RWPE2 (cell line): ENCODE measurements around the gene ACOXL.

Experiments used
- ATAC-seq: fragments of 200-7000 bp; cut with Tn5 transposase; 3 replicates; pipeline ENCODE4 v1.9.1; 2021; ENCODE audit warnings: low read depth
- DNase-seq: peaks from one replicate; pipeline ENCODE4 v3.0.0-alpha.2; 2020; ENCODE audit warnings: low spot score
- H3K27ac ChIP-seq: fragments of 450-650 bp; 2 replicates; pipeline ENCODE4 v1.5.1; 2017; ENCODE audit warnings: mild to moderate bottlenecking; ENCODE audit not compliant: poor library complexity, severe bottlenecking
- H3K27me3 ChIP-seq: fragments of 250-450 bp; sonication (Bioruptor Pico); 2 replicates; pipeline ENCODE4 v1.5.1; 2021; ENCODE audit warnings: mild to moderate bottlenecking, moderate library complexity; ENCODE audit not compliant: insufficient read depth, poor library complexity, severe bottlenecking
- H3K36me3 ChIP-seq: fragments of 250-450 bp; sonication (Bioruptor Pico); 2 replicates; pipeline ENCODE4 v1.5.1; 2020; ENCODE audit warnings: low read depth, mild to moderate bottlenecking, moderate library complexity
- H3K4me1 ChIP-seq: fragments of 250-450 bp; sonication (Bioruptor Pico); 2 replicates; pipeline ENCODE4 v1.5.1; 2021; ENCODE audit warnings: mild to moderate bottlenecking, moderate library complexity; ENCODE audit not compliant: insufficient read depth, poor library complexity, severe bottlenecking
- H3K4me3 ChIP-seq: fragments of 250-450 bp; sonication (Bioruptor Pico); 2 replicates; pipeline ENCODE4 v1.5.1; 2021; ENCODE audit warnings: mild to moderate bottlenecking, moderate library complexity; ENCODE audit not compliant: severe bottlenecking
- H3K9me3 ChIP-seq: fragments of 250-450 bp; sonication (Bioruptor Pico); 2 replicates; pipeline ENCODE4 v1.5.1; 2021; ENCODE audit warnings: mild to moderate bottlenecking, moderate library complexity; ENCODE audit not compliant: severe bottlenecking
- TF ChIP-seq, protein P1 (sequence below): fragments of 450-650 bp; IDR thresholded peaks from one replicate; pipeline ENCODE4 v1.5.1; 2017; ENCODE audit warnings: mild to moderate bottlenecking, moderate library complexity; ENCODE audit not compliant: poor library complexity, severe bottlenecking

The ACOXL gene

DNA sequence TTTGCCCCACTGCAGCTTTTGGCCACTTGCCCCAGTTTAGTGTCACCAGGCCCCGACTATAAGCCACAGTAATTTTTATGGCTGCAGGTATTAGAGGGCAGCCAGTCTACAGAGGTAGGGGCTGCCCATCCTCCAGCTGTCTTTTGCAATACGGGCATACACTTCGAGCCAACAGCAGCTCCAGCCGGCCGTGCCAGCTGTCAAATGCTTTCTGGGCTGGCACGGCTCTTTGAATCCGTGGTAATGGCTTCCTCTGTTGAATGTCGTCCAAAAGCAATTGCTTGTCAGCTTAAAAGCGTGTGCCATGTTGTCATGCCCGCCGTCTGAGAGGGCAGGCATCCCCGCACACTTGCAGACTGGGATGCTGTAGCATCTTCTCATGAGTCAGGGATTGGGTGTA lies 429.6 kb downstream of the ACOXL start:
- no peak for DNase-seq
- H3K4me1 ChIP-seq, result peaks cover 4% of the 10 kb centered on the region
- H3K36me3 ChIP-seq, result peaks cover 7% of the 10 kb centered on the region
- H3K9me3 ChIP-seq, result no peaks in the 10 kb centered on the region
- TF ChIP-seq, protein P1, sequence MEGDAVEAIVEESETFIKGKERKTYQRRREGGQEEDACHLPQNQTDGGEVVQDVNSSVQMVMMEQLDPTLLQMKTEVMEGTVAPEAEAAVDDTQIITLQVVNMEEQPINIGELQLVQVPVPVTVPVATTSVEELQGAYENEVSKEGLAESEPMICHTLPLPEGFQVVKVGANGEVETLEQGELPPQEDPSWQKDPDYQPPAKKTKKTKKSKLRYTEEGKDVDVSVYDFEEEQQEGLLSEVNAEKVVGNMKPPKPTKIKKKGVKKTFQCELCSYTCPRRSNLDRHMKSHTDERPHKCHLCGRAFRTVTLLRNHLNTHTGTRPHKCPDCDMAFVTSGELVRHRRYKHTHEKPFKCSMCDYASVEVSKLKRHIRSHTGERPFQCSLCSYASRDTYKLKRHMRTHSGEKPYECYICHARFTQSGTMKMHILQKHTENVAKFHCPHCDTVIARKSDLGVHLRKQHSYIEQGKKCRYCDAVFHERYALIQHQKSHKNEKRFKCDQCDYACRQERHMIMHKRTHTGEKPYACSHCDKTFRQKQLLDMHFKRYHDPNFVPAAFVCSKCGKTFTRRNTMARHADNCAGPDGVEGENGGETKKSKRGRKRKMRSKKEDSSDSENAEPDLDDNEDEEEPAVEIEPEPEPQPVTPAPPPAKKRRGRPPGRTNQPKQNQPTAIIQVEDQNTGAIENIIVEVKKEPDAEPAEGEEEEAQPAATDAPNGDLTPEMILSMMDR, result no peak
- H3K27ac ChIP-seq, result no peak overlapping the region
- no peaks in the 10 kb centered on the region for H3K27me3 ChIP-seq
- ATAC-seq, result no peak
- H3K4me3 ChIP-seq, result no peak overlapping the region

DNA sequence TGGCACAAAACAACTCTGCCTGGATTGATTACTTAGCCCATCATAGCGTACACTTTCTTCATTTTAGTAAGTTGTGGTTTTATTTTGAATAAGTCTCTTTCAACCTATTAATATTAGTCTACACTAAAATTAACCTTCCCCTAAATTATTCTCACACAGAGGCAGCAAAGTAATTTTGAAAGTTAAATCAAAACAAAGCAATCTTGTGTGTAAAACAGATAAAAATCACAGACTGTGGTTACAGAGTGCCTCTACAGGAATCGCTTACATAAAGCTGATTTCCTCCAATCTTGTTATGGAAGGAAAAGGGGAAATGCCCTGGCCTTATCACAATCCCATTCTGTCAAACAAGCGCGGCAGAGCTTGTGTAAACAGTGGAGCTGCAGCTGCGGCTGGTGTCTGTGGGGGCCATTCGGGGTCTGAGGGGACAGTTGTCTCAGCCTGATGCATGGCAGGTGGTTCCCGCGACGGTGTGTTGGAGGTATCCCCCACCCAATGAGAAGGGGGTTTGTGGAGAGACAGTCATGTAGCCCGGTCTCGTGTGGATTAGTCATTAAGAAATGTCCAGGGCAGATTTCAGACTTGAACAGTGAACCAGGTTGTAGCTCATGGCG lies 430.5 kb downstream of the ACOXL start:
- TF ChIP-seq, protein P1, result no peak
- ATAC-seq, result no peak
- Histone ChIP-seq H3K4me1 (peaks cover 4% of the 10 kb centered on the region), H3K36me3 (peaks cover 7% of the 10 kb centered on the region), H3K4me3 (no peak overlapping the region), H3K27me3 (no peaks in the 10 kb centered on the region), H3K27ac (no peak overlapping the region), H3K9me3 (no peaks in the 10 kb centered on the region)
- no peak for DNase-seq

DNA sequence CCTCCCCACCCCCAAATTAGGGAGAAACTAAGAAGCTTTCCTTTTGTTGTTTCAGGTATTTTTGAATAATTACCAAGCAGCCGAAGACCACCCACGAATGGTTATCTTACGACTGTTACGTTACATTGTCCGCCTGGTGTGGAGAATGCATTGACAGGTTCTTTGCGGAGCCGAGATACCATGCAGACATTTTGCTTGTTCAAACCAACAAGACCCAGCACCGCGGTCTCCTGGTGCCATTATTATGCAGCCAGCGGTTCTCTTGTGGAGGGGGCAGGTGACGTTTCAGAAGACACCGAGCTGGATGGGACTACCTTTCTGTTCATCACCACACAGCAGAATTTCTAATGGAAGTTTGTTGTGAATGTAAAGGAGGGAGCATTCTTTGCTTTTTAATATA lies 431.7 kb downstream of the ACOXL start:
- Histone ChIP-seq H3K4me3 (no peak overlapping the region), H3K27ac (no peak overlapping the region), H3K36me3 (peaks cover 7% of the 10 kb centered on the region), H3K4me1 (peaks cover 12% of the 10 kb centered on the region), H3K27me3 (no peaks in the 10 kb centered on the region), H3K9me3 (no peaks in the 10 kb centered on the region)
- ATAC-seq (no peak), DNase-seq (no peak)
- TF ChIP-seq, protein P1, result no peak

DNA sequence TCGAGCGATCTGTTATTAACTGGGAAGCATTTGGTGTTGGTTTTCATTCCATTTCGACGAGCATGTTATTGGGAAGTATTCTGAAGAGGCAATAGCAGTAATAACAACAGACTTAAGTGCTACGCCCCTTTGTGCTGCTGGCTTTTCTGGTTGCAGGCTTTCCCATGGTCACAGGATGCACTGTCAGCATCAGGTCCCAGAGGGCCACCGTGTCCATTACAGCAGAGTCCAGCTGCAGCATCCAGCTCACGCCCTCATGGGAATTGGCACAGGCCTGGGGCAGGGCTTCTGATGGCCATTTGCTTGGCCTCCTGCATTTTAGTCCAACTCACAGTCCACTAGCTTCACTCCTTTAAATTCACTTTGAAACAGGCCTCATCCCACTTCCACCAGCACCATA lies 432.7 kb downstream of the ACOXL start:
- no peak overlapping the region for H3K4me3 ChIP-seq
- H3K36me3 ChIP-seq, result peaks cover 7% of the 10 kb centered on the region
- H3K4me1 ChIP-seq, result peaks cover 12% of the 10 kb centered on the region
- DNase-seq, result no peak
- no peak overlapping the region for H3K27ac ChIP-seq
- TF ChIP-seq, protein P1, result no peak
- no peaks in the 10 kb centered on the region for H3K27me3 ChIP-seq
- H3K9me3 ChIP-seq, result no peaks in the 10 kb centered on the region
- ATAC-seq, result no peak

DNA sequence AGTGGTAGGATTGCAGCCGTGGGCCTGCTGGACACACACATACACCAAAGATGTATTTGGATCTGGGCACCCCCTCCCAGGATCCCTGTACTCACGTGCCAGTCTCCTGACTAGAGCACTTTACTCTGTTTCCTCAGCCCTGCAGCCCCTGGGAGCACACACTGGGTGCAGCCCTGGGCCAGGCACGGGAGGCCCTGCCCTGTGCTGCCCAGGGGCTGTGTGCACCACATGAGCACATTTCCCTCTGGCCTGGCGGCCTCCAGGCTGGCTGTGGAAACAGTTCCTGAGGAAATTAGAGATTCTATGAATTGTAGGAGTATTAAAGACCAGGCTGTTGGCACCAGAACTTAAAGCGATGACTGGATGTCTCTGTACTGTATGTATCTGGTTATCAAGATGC lies 433.7 kb downstream of the ACOXL start:
- H3K27me3 ChIP-seq, result no peaks in the 10 kb centered on the region
- H3K27ac ChIP-seq, result no peak overlapping the region
- no peak for DNase-seq
- H3K4me1 ChIP-seq, result peaks cover 9% of the 10 kb centered on the region
- H3K36me3 ChIP-seq, result peaks cover 7% of the 10 kb centered on the region
- no peak for ATAC-seq
- H3K9me3 ChIP-seq, result no peaks in the 10 kb centered on the region
- no peak overlapping the region for H3K4me3 ChIP-seq
- TF ChIP-seq, protein P1, result no peak
